DOHH2 (cell line): Measurements from ENCODE around the gene ZCCHC17.
"Not testable (repeated sequence)": the region's sequence is repeated elsewhere in the genome, so short reads cannot be mapped to it uniquely, and the experiment has no call there.

Experiments
- H3F3A ChIP-seq: fragments of 200-600 bp; sonication (generic), shearing (Covaris generic); 2 replicates; pipeline ENCODE4 v1.6.0; 2016; ENCODE audit warnings: antibody characterized with exemption, mild to moderate bottlenecking; ENCODE audit not compliant: control insufficient read depth, insufficient read depth
- H3K27ac ChIP-seq: fragments of 200-600 bp; sonication (generic); 2 replicates; pipeline ENCODE4 v1.5.1; 2014; ENCODE audit warnings: low read depth, mild to moderate bottlenecking, low read length, moderate library complexity
- H3K27me3 ChIP-seq: fragments of 200-600 bp; sonication (generic); 2 replicates; pipeline ENCODE4 v1.6.1; 2014; ENCODE audit warnings: mild to moderate bottlenecking, low read length, mixed read lengths; ENCODE audit not compliant: control insufficient read depth
- H3K36me3 ChIP-seq: fragments of 200-600 bp; sonication (generic); 2 replicates; pipeline ENCODE4 v1.6.1; 2014; ENCODE audit warnings: mild to moderate bottlenecking, low read length, moderate library complexity, mixed read lengths; ENCODE audit not compliant: control insufficient read depth
- H3K4me1 ChIP-seq: fragments of 200-600 bp; sonication (generic); 2 replicates; pipeline ENCODE4 v1.6.1; 2014; ENCODE audit warnings: mild to moderate bottlenecking, low read length, mixed read lengths; ENCODE audit not compliant: control insufficient read depth
- H3K4me2 ChIP-seq: fragments of 200-600 bp; sonication (generic); 2 replicates; pipeline ENCODE4 v1.6.0; 2014; ENCODE audit warnings: mild to moderate bottlenecking, low read length, moderate library complexity
- H3K4me3 ChIP-seq: fragments of 200-600 bp; sonication (generic); 2 replicates; pipeline ENCODE4 v1.5.1; 2014; ENCODE audit warnings: mild to moderate bottlenecking, low read length, mixed read lengths
- H3K79me2 ChIP-seq: fragments of 200-600 bp; sonication (generic); 2 replicates; pipeline ENCODE4 v1.6.1; 2014; ENCODE audit warnings: mild to moderate bottlenecking, low read length, mixed read lengths; ENCODE audit not compliant: control insufficient read depth
- H3K9me2 ChIP-seq: fragments of 200-600 bp; sonication (generic); replicated peaks from 2 replicates; pipeline ENCODE4 v1.6.1; 2014; ENCODE audit warnings: mild to moderate bottlenecking, low read length, mixed read lengths; ENCODE audit not compliant: control insufficient read depth
- H3K9me3 ChIP-seq: fragments of 200-600 bp; sonication (generic); 2 replicates; pipeline ENCODE4 v1.6.1; 2014; ENCODE audit warnings: antibody characterized with exemption, low read length, mixed read lengths; ENCODE audit not compliant: control insufficient read depth, insufficient read depth
- H4K20me1 ChIP-seq: fragments of 200-600 bp; sonication (generic); 2 replicates; pipeline ENCODE4 v1.6.0; 2014; ENCODE audit warnings: low read depth, mild to moderate bottlenecking, antibody characterized with exemption, low read length, moderate library complexity; ENCODE audit not compliant: control insufficient read depth, insufficient read depth
- EZH2phosphoT487 ChIP-seq: fragments of 200-600 bp; sonication (generic); IDR thresholded peaks from 2 replicates; pipeline ENCODE4 v1.6.1; 2017; ENCODE audit warnings: borderline replicate concordance, mild to moderate bottlenecking, antibody characterized with exemption, low read length, moderate library complexity, mixed read lengths
- TF ChIP-seq, protein P1 (sequence below): fragments of 200-600 bp; sonication (generic); IDR thresholded peaks from one replicate; pipeline ENCODE4 v1.5.1; 2014; ENCODE audit warnings: antibody characterized with exemption, mild to moderate bottlenecking, low read depth, low read length; ENCODE audit not compliant: poor library complexity, severe bottlenecking

The ZCCHC17 gene

DNA sequence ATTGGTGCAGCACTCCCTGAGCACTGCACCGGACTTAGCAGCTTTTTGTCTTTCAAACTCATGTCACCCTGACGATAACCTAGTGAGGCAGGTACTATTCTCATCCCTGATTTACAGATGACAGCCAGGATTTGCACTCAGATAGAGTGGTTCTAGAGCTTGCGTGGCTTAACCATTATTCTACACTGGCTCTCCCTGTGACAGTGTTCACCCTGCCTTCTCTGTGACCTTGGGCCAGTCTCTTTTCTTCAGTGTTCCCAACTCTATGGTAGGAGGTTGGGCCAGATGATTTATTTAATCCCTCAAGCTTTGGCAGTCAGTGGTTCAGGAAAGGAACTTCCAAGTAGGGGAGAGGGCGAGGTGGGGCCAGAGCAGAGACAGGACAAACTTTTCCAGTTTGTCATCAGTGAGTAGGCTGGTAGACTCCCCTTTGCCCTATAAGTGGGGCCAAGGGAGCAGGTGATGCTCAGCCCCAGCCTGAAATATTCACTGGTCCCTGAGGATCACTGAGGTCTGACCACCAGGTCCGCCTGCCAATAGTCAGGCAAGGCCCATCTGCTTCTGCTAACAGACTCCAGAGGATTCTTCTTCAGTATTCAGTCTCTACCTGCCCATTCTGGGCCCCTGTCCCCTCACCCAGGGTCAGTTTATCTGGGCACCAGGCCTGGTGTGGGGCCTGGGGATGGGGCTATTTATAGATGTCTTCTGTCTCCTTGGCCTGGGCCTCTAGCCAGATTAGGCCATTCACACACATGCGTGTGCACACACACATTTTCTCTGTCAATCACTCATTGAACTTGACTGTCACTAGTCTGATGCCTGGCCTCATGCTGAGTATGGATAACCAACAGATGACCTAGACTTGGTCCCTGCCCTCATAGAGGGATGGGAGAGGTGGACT, 84.8 kb downstream of the ZCCHC17 start:
- no peaks in the 10 kb centered on the region for H3K4me1 ChIP-seq
- no peak overlapping the region for H3K27ac ChIP-seq
- H3K36me3 ChIP-seq = no peaks in the 10 kb centered on the region
- no peaks in the 10 kb centered on the region for H3F3A ChIP-seq
- H3K79me2 ChIP-seq = no peaks in the 10 kb centered on the region
- H3K9me2 ChIP-seq = no peaks in the 10 kb centered on the region
- TF ChIP-seq EZH2phosphoT487 = no peak
- TF ChIP-seq, protein P1, sequence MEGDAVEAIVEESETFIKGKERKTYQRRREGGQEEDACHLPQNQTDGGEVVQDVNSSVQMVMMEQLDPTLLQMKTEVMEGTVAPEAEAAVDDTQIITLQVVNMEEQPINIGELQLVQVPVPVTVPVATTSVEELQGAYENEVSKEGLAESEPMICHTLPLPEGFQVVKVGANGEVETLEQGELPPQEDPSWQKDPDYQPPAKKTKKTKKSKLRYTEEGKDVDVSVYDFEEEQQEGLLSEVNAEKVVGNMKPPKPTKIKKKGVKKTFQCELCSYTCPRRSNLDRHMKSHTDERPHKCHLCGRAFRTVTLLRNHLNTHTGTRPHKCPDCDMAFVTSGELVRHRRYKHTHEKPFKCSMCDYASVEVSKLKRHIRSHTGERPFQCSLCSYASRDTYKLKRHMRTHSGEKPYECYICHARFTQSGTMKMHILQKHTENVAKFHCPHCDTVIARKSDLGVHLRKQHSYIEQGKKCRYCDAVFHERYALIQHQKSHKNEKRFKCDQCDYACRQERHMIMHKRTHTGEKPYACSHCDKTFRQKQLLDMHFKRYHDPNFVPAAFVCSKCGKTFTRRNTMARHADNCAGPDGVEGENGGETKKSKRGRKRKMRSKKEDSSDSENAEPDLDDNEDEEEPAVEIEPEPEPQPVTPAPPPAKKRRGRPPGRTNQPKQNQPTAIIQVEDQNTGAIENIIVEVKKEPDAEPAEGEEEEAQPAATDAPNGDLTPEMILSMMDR = no peak
- H3K27me3 ChIP-seq = peaks cover 17% of the 10 kb centered on the region
- no peak overlapping the region for H3K4me2 ChIP-seq
- no peak overlapping the region for H3K4me3 ChIP-seq
- no peaks in the 10 kb centered on the region for H3K9me3 ChIP-seq
- no peaks in the 10 kb centered on the region for H4K20me1 ChIP-seq

DNA sequence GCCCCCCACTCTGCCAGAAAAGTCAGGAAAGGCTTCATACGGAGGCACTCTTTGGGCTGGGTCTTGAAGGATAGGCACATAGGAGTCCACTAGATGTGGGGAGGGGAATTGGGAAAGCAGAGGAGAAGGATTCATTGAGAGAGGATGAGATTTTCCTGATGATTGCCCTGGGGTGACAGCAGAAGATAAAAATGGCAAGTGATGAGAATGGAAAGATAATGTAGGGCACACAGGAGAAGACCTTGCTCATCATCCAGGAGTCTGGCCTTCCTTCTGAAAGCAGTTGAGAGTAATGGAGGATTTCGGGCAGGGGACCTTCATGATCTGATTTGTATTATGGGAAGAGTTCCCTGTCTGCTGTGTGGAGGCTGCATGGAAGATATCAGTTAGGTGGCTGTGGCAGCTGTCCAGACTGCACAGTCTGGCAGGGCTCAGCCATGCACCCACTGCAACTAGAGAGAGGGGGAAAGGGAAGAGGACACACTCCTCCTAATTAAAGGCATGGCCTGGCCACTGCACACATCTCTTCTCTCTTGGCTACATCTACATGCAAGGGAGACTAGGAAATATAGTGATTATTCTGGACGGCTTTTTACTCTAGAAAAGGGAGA, 85.7 kb downstream of the ZCCHC17 start:
- no peak overlapping the region for H3K27ac ChIP-seq
- H3K4me3 ChIP-seq = no peak overlapping the region
- H4K20me1 ChIP-seq = no peaks in the 10 kb centered on the region
- H3K79me2 ChIP-seq = no peaks in the 10 kb centered on the region
- H3K9me2 ChIP-seq = no peaks in the 10 kb centered on the region
- no peaks in the 10 kb centered on the region for H3K4me1 ChIP-seq
- H3K27me3 ChIP-seq = peaks cover 15% of the 10 kb centered on the region
- no peaks in the 10 kb centered on the region for H3K9me3 ChIP-seq
- no peak overlapping the region for H3K4me2 ChIP-seq
- TF ChIP-seq, protein P1 = no peak
- TF ChIP-seq EZH2phosphoT487 = no peak
- no peaks in the 10 kb centered on the region for H3K36me3 ChIP-seq
- H3F3A ChIP-seq = no peaks in the 10 kb centered on the region

- Histone ChIP-seq H3K4me3 (no peak overlapping the region), H3K27me3 (peaks cover 8% of the 10 kb centered on the region), H3K36me3 (no peaks in the 10 kb centered on the region), H3K9me2 (no peaks in the 10 kb centered on the region), H3F3A (no peaks in the 10 kb centered on the region), H3K79me2 (no peaks in the 10 kb centered on the region), H4K20me1 (no peaks in the 10 kb centered on the region), H3K9me3 (no peaks in the 10 kb centered on the region), H3K27ac (no peak overlapping the region), H3K4me2 (no peak overlapping the region), H3K4me1 (no peaks in the 10 kb centered on the region)
- no peak for TF ChIP-seq EZH2phosphoT487
- TF ChIP-seq, protein P1 = no peak
These were observed 87.1 kb downstream of the ZCCHC17 start for GRCh38 chr1:31383967-31384366.

- H4K20me1 ChIP-seq, H3K9me3 ChIP-seq, H3K9me2 ChIP-seq, H3K4me3 ChIP-seq, H3F3A ChIP-seq, H3K27me3 ChIP-seq, H3K79me2 ChIP-seq, H3K36me3 ChIP-seq, H3K4me2 ChIP-seq, H3K4me1 ChIP-seq, H3K27ac ChIP-seq: not testable (repeated sequence)
These were observed 89.9 kb downstream of the ZCCHC17 start for GRCh38 chr1:31386576-31387243.
